Fibroblast of mammary gland (primary cell): Measurements from ENCODE around the gene FAIM2.

Experiments used
- DNase-seq: peaks from one replicate; pipeline ENCODE4 v3.0.0-alpha.2; 2010; ENCODE audit warnings: low read depth
- H3K4me3 ChIP-seq: 2 replicates; pipeline ENCODE4 v1.5.1; 2011; ENCODE audit warnings: low read depth, mild to moderate bottlenecking, low read length, moderate library complexity; ENCODE audit not compliant: control insufficient read depth
- CTCF ChIP-seq: conservative IDR thresholded peaks from 2 replicates; pipeline ENCODE4 v1.5.1; 2011; ENCODE audit warnings: low read depth, low read length, inconsistent platforms; ENCODE audit not compliant: control insufficient read depth, insufficient read depth

Gene FAIM2

DNA sequence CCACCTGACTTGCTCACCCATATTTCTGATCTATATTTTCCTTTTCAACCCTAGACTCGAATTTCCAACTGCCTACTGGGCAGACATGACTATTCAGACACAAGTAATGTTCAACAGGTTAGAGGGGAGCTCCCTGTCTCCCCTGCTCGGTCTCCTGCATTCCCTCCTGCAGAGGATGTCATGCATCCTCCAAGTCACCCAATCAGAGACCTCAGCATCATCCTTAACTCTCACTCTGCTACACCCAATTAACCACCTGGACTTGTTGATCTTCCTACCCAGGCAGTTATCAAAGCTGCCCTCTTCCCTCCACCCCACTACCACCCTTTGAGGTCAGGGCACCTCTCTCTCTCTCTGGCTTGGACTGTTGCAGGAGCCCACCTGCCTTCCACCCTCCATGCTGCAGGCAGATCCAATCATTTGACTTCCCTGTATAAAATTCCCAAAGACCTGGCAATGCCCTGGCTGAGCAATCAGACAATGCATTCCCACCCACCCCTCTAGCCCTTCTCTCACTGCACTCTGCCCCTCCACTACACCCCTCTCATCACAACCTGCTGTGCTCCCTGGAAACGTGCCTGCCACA lies 10.9 kb downstream of the FAIM2 start:
- no peak for TF ChIP-seq CTCF
- DNase-seq, result no peak
- no peak overlapping the region for H3K4me3 ChIP-seq

DNA sequence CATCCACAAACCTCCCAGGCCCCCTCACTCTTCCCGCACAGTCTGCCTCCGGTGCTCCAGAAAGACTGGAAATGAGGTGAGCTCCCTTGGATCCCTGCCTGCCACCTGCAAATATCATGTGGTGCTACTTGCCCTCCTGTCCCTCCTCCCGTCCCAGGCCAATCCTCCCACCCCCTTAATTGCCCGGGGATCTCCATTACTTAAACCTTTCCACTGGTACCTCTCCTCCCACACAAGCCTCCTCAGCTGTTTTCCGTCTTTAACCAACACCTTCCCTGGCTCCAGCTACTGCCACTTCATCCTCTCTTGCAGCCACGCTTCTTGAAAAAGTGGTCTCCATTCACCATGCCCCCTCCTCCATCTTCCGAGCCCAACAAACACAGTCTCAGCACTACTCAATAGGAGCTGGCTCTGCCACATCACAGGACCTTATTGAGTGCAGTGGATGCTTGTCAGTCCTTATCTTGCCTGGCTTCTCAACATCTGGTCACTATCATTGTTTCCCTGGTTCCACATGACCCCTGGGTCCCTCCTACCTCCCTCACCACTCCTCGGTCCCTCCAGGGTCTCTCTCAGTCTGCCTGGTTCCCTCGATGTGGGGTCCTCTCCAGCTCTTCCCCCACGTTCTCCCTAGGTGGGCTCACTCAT lies 11.5 kb downstream of the FAIM2 start:
- no peak for TF ChIP-seq CTCF
- H3K4me3 ChIP-seq, result no peak overlapping the region
- DNase-seq, result no peak

DNA sequence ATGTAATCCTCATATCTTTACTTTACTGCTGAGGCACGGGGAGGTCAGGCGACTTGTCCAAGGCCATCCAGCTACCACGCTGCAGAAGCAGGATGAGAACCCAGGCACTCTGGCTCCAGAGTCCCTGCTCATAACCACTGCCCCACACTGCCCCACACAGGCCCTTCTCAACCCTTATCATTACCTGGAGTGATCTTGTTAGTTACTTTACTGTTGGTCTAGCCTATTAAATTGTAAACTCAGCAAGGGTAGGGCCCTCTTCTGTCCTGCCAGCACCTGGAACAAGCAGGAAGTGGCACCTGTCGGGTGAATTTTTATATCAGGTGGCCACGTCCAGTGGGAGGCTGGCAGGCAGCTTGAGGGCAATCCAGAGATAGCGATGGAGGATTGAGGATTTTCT lies 12.2 kb downstream of the FAIM2 start:
- TF ChIP-seq CTCF, result no peak

DNA sequence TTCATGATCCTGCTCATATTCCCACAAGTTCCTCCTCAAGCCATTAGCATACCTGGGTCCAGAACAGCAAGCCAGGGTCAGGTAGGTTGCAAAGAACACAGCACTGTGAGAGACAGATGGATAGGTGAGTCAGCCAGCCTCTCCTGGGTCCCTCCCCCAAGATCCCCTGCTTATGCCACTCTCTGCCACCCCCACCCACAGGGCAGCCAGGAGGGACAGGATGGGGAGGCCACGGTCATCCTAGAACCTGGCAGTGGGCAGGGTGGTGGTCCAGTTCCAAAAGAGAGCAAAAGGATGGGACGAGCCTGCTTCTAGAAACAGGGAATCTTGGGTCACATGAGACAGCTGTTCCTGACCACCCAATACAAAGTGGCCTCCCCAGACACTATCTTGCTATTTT lies 12.7 kb downstream of the FAIM2 start:
- no peak for TF ChIP-seq CTCF
- H3K4me3 ChIP-seq, result no peak overlapping the region

More for the DNA sequence above, 12.2 kb downstream of the FAIM2 start:
- no peak overlapping the region for H3K4me3 ChIP-seq
- no peak for DNase-seq

GRCh38 chr12:49890096-49890461 lies 13.6 kb downstream of the FAIM2 start:
- no peak overlapping the region for H3K4me3 ChIP-seq
- DNase-seq, result no peak
- no peak for TF ChIP-seq CTCF

More for the DNA sequence above, 12.7 kb downstream of the FAIM2 start:
- no peak for DNase-seq

GRCh38 chr12:49889361-49890095 lies 14.2 kb downstream of the FAIM2 start:
- no peak for TF ChIP-seq CTCF
- no peak overlapping the region for H3K4me3 ChIP-seq
- no peak for DNase-seq
